ENCODE data around the gene HOXA6. TPM values are rescaled to one million over a fixed set of nuclear protein-coding genes. Genes with fewer than 3 reads are reported as not detected.

The HOXA6 gene
- total and polyA plus RNA-seq, 2 donors (not counting 1 experiment from before 2014, with no cell fraction given): 0.18 to 0.49 TPM

DNA sequence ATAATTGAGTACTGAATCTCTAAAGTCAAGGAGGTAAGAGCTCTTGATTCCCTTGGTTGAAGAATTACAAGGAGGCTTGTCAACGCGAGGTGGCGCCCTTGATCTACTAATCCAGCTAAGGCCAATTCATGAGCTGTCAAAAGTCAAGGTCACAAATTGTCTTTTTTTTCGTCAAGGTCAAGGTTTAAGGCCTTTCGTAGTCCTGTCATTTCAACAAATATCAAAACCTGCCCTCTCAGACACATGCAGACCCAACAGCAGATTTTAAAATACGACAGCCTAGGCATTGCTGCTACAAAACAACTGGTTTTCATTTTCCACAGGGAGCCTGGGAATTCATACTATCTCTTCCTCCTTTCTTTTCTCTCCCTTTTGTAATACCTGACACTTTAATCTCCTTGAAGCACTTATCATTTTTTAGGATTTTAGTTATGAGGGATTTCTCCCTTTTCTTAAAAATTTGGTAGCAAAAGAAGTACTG, 48.8 kb upstream of the HOXA6 start:
- POLR2A ChIA-PET: no interaction called here
- peaks cover 3 to 82% (median 76%) of the 10 kb centered on the region in 4 experiments for H3K27me3 ChIP-seq (replicated peaks in 1 of 4; ENCODE audit: control extremely low read depth in 1 of 4, control insufficient read depth in 3 of 4, insufficient read depth in 4 of 4, low read length in 3 of 4)
- H3K9me3 ChIP-seq (ENCODE audit: control extremely low read depth in 1 of 3, control insufficient read depth in 2 of 3, insufficient read depth in 1 of 3, low read length in 2 of 3): peaks cover 0 to 51% (median 2%) of the 10 kb centered on the region in 3 donors
- no peaks in the 10 kb centered on the region for H3K9me3 Mint-ChIP-seq (ENCODE audit: insufficient read depth)
- intact Hi-C loops (cut with micrococcal nuclease): loop anchor here (1.0 to 10.0 kb wide), 7 partner anchors 46 to 900 kb away; partner anchors contain the start of gene EVX1
- H4K20me1 ChIP-seq (ENCODE audit: control insufficient read depth, insufficient read depth, low read length, poor library complexity, severe bottlenecking): no peaks in the 10 kb centered on the region
- peaks cover 44 to 64% of the 10 kb centered on the region in 2 donors for H3K4me1 ChIP-seq (ENCODE audit: control insufficient read depth in 2 of 2, insufficient read depth in 2 of 2, low read length in 2 of 2)
- no peak for ATAC-seq (ENCODE audit: low read depth)
- H3K9ac ChIP-seq (ENCODE audit: low read length): no peak overlapping the region
- H3K79me2 ChIP-seq (ENCODE audit: control insufficient read depth, insufficient read depth, low read length): no peaks in the 10 kb centered on the region
- no peaks in the 10 kb centered on the region for H3K36me3 ChIP-seq (replicated peaks in 1 of 2; ENCODE audit: control extremely low read depth in 1 of 2, control insufficient read depth in 1 of 2, extremely low read depth in 1 of 2, insufficient read depth in 2 of 2, low read length in 1 of 2)
- no peak overlapping the region for H3K4me3 Mint-ChIP-seq
- DNase-seq: peak; percentile 84
- no peak overlapping the region for H3K4me3 ChIP-seq (ENCODE audit: control extremely low read depth in 1 of 5, extremely low read depth in 1 of 5, insufficient read depth in 1 of 5, low read depth in 2 of 5, low read length in 4 of 5)
- H3K4me2 ChIP-seq (replicated peaks; ENCODE audit: low read depth, low read length, poor library complexity, severe bottlenecking): no peak overlapping the region
- H2AFZ ChIP-seq (ENCODE audit: insufficient read depth, low read depth, low read length, poor library complexity, severe bottlenecking): no peak overlapping the region
- H3K27ac Mint-ChIP-seq: peak overlapping the region; percentile 64
- CTCF ChIA-PET: interaction anchor here (0.6 to 2.6 kb wide), 65 partner anchors 8 to 1910 kb away, joined by 3 to 51 read pairs (median 4); partner anchors contain the start of genes EVX1, HOXA6 and HOXA9
- WGBS (ENCODE audit: insufficient coverage): 2% methylated on average over 6 of the region's 6 CpGs
- H3K4me1 Mint-ChIP-seq: peaks cover 34% of the 10 kb centered on the region
- no peak overlapping the region for H3K27ac ChIP-seq (ENCODE audit: low read length in 2 of 2)
- TF ChIP-seq, protein P1, sequence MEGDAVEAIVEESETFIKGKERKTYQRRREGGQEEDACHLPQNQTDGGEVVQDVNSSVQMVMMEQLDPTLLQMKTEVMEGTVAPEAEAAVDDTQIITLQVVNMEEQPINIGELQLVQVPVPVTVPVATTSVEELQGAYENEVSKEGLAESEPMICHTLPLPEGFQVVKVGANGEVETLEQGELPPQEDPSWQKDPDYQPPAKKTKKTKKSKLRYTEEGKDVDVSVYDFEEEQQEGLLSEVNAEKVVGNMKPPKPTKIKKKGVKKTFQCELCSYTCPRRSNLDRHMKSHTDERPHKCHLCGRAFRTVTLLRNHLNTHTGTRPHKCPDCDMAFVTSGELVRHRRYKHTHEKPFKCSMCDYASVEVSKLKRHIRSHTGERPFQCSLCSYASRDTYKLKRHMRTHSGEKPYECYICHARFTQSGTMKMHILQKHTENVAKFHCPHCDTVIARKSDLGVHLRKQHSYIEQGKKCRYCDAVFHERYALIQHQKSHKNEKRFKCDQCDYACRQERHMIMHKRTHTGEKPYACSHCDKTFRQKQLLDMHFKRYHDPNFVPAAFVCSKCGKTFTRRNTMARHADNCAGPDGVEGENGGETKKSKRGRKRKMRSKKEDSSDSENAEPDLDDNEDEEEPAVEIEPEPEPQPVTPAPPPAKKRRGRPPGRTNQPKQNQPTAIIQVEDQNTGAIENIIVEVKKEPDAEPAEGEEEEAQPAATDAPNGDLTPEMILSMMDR (IDR thresholded peaks at IDR 0.05): peak; percentile 96
- no peak for TF ChIP-seq EZH2 (IDR thresholded peaks at IDR 0.05; ENCODE audit: borderline replicate concordance, insufficient read depth, low read depth, low read length, poor library complexity, severe bottlenecking)
- peaks cover 79% of the 10 kb centered on the region for H3K27me3 Mint-ChIP-seq

DNA sequence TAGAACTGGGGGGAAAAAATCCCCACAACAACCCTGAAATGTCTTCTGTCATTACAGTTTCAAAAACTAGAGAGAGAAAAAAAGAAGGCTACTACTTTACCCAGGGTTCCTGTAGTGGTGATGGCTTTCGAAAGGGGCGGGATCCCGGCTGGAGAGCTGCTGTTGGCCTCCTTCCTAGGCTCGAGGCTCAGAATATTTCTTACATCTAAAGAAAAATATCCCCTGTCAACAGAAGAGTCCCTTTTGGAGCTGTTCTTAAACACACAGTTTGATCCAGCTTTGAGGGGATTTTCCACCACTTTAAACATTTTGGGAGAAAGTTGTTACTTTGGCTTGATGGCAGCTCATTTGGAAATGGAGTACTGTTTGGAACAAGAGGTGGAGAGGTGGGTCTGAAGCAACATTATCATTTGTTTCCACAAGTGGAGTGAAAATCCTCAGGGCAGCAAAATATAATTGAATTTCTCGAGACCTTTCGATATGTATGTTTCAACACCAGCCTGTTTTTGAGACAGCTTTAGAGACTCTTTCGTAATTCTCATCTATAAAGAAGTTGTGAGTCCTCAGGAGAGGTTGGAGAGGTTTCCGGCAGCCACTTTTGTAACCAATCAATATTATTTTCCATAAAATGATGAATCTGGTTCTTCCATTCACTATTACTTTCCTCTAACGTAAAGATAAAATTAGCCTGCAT, 47.3 kb upstream of the HOXA6 start:
- H3K27me3 ChIP-seq (replicated peaks in 1 of 4; ENCODE audit: control extremely low read depth in 1 of 4, control insufficient read depth in 3 of 4, insufficient read depth in 4 of 4, low read length in 3 of 4): peaks cover 3 to 85% (median 79%) of the 10 kb centered on the region in 4 experiments
- Mint-ChIP-seq H3K4me3 (no peak overlapping the region), H3K27me3 (peaks cover 82% of the 10 kb centered on the region), H3K4me1 (peaks cover 28% of the 10 kb centered on the region), H3K9me3 (ENCODE audit: insufficient read depth) (no peaks in the 10 kb centered on the region), H3K27ac (no peak overlapping the region)
- H3K9me3 ChIP-seq (ENCODE audit: control extremely low read depth in 1 of 3, control insufficient read depth in 2 of 3, insufficient read depth in 1 of 3, low read length in 2 of 3): peaks cover 0 to 48% (median 2%) of the 10 kb centered on the region in 3 donors
- ChIA-PET CTCF (interaction anchor here (0.7 to 2.6 kb wide), 17 partner anchors 8 to 1334 kb away, joined by 3 to 32 read pairs (median 5); no protein-coding TSS in a partner anchor), POLR2A (no interaction called here)
- intact Hi-C loops (cut with micrococcal nuclease): loop anchor here (5.0 to 10.0 kb wide), 2 partner anchors 47 to 410 kb away; partner anchors contain the start of gene EVX1
- no peaks in the 10 kb centered on the region for H3K79me2 ChIP-seq (ENCODE audit: control insufficient read depth, insufficient read depth, low read length)
- no peak overlapping the region for H3K27ac ChIP-seq (ENCODE audit: low read length in 2 of 2)
- no peak for TF ChIP-seq EZH2 (IDR thresholded peaks at IDR 0.05; ENCODE audit: borderline replicate concordance, insufficient read depth, low read depth, low read length, poor library complexity, severe bottlenecking)
- TF ChIP-seq, protein P1 (IDR thresholded peaks at IDR 0.05): no peak
- no peaks in the 10 kb centered on the region for H3K36me3 ChIP-seq (replicated peaks in 1 of 2; ENCODE audit: control extremely low read depth in 1 of 2, control insufficient read depth in 1 of 2, extremely low read depth in 1 of 2, insufficient read depth in 2 of 2, low read length in 1 of 2)
- DNase-seq (no peak), ATAC-seq (ENCODE audit: low read depth) (no peak)
- no peak overlapping the region for H3K9ac ChIP-seq (ENCODE audit: low read length)
- H3K4me1 ChIP-seq (ENCODE audit: control insufficient read depth in 2 of 2, insufficient read depth in 2 of 2, low read length in 2 of 2): peaks cover 31 to 59% of the 10 kb centered on the region in 2 donors
- no CpG with 5 or more reads among the region's 9 CpGs for WGBS (ENCODE audit: insufficient coverage)
- no peak overlapping the region for H3K4me3 ChIP-seq (ENCODE audit: control extremely low read depth in 1 of 5, extremely low read depth in 1 of 5, insufficient read depth in 1 of 5, low read depth in 2 of 5, low read length in 4 of 5)
- H2AFZ ChIP-seq (ENCODE audit: insufficient read depth, low read depth, low read length, poor library complexity, severe bottlenecking): no peak overlapping the region
- no peak overlapping the region for H3K4me2 ChIP-seq (replicated peaks; ENCODE audit: low read depth, low read length, poor library complexity, severe bottlenecking)
- H4K20me1 ChIP-seq (ENCODE audit: control insufficient read depth, insufficient read depth, low read length, poor library complexity, severe bottlenecking): no peaks in the 10 kb centered on the region

All from B cell (primary cell).